Measurements from ENCODE around the gene TRMT1.
"Not testable (repeated sequence)": the region's sequence is repeated elsewhere in the genome, so short reads cannot be mapped to it uniquely, and the experiment has no call there.

Gene TRMT1

DNA sequence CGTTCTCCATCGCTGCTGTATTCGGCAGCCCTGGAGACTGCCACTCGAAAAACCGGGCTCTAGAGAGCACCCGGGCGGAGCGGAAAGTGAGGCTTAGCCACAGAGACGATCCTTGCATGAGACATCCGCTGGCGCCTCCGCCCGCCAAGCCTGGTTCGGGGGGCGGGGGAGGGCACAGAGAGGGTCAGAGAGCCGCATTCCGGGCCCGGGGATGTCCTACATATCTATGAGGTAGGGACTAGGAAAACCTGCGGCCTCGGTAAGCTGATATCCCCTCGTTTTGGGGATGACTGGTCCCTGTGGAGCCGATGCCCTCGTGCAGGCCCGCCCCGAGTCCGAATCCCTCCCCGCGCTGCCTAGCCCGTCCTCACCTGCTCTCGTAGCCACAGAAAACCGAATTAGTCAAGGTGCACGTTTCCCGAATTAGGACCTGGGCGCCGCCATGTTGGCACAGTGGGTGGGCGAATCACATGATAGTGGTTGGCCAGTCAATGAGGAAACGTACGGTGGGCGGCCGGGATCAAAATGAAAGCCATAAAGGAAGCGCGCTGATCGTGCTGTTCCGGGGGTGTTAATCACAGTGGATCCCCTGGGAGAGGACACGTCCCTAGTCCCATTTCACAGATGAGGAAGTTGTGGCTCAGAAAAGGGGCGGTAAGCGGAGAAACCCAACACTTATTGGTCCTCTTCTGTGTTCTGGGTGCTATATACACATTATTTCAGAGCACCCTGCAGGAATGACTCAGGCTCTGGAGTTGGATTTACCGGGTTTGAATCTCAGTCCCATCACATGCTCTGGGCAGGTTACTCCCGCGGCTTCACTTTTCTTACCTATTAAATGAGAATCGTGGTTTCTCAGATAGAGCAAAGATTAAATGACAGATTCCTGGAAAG lies at the start of gene TRMT1:
Gene TRMT1 (minus strand): TSS at position 459 of the 894 bp plus-strand sequence. CDS start 341 bp downstream, at position 118.
- DNase-seq: peak; percentile 84

DNA sequence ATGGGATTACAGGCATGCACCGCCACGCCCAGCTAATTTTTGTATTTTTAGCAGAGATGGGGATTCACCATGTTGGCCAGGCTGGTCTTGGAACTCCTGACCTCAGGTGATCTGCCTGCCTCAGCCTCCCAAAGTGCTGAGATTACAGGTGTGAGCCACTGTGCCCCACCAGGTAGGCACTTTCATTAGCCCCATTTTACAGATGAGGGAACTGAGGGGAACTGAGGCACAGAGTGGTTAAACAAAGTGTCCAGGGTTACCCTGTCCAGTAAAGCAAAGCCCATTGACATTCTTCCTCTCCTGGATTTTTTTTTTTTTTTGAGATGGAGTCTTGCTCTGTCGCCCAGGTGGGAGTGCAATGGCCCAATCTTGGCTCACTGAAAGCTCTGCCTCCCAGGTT lies 49.6 kb upstream of the TRMT1 start:
- not testable (repeated sequence) for DNase-seq

DNA sequence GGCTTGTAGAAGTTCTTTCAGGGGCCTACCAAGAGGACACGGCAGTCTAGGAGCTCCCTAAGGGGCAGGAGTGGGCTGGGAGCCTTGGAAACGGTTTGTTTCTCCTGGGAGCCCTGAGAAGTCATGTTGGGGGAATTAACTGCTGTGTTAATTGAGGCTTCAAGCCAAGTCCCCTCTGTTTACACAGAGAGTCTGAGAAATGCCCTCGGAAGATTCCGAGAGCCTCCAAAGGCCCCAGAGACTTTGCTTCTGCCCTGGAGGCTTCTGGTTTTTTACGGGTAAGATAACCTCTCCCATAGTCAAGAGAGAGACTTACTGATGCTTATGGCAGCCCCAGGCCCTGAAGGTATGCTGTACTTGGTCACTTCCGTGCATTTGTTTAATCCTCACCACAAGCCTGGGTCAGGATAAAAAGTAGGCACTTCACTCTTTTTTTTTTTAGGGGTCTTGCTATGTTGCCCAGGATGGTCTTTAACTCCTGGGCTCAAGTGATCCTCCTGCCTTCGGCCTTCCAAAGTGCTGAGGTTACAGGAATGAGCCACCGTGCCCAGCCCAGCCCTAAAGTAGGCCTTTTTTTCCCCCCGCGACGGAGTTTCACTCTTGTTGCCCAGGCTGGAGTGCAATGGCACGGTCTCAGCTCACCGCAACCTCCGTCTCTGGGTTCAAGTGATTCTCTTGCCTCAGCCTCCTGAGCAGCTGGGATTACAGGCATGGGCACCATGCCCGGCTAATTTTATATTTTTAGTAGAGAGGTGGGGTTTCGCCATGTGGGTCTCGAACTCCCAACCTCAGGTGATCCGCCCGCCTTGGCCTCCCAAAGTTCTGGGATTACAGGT lies 48.8 kb upstream of the TRMT1 start:
- DNase-seq: no peak

DNA sequence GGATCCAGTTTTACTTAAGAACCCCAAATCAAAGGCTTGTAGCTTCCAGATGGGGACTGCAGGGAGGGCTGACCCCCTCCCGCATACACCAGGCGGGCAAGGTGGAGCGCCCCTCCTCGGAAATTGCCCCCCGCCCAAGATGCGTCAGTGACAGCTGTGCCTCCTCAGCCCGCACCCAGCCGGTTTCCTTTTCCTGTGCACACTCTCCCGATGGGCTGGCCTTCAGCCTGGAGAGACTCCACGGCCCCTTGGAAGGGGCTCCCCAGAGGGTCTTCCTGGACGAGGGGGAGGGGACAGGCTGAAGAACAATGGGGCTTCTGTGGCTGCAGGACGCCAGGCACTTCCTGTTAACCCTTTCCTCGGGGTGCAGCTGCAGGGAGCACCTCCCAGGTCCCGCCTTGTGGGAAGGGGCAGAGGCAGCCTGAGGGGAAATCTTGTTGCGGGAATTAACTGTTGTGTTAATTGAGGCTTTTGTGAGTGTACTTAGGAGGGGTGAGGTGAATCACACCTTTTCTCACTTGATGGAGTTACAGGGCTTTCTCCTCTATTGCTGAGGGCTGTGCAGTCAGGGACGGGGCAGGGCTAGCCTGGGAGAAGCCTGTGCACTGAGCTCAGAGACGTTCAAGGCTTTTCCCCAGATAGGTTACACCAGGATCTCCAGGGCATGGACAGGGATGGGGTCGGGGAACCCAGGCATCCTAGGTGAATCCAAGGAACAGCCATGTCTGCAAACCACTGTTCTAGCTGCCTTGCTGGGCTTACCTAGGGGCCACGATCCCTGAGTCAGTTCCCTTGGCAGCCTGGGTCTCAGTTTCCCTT lies 48.0 kb upstream of the TRMT1 start:
- DNase-seq: peak; percentile 38

DNA sequence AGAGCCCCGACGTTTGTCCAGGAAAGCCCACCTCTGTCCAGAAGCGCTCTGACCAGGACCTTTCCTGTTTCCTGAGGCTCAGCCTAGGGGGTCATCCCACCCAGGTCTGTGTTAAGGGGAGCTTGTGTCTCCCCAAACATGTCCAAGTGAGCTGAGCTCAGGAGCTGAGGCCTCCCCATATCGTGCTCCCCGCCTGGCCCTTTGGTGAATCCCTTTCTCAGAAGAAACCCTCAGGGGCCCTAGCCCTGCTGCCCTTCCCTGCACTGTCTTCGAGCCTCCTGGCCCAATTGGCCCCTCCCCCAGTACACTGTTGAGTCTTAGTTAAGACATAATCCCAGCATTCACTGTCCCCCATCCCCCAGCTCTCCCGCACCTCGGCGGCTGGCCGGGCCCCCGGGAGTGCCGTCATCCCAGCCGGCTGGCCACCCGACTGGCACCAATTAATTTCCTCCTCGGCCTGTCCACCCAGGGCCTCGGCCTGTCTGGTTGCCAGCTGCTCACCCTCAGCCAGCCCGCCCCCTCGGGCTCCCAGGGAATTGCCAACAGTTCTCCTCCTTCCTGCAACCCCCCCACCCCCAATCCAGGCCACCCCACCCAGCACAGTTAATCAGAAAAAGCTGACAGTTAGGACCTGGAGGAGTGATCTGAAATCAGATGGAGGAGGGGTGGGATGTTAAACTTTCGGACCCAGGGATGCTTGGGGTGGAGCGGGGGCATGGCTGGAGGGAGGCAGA lies 47.2 kb upstream of the TRMT1 start:
- peak; percentile 40 for DNase-seq

DNA sequence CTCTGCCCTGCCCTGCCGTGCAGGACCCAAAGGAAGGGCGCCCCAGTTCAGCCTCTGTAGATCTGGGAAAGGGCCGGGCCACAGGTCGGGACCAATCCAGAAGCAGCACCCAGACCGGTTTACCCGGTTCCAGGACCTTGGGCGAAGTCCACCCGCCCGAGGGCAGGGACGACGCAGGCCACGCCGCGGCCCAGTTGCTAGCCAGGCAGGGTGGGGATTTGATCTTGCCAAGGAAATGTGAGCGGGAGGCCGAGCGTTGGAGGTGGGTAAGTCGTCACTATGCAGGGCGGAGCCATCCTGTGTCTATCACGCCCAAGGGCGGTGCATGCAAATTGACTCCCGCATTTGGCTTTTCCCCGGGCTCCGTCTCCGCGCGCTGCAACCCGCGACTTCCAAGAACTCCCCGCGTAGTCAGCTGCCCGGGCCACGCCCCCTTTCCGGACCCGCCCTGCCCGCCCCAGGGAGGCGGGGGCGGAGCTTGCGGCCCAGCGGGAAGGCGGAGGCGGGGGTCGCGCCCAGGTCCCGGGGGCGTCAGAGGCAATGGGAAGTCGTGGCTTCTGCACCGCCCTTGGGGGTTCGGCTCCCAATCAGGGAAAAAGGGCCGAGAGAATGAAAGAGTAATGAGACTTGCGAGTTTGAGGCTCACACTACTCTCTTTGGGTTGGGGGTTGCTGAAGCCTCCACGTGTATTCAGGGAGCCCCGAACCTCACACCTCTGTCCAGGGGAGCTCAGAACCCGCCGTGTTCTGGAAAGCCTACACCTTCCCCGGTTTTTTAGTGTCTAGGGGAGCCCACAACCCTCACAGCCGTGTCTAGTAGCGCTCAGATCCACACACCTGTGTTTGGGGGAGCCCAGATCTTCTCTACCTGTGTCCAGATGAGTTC lies 46.4 kb upstream of the TRMT1 start:
- DNase-seq: peak; percentile 94

DNA sequence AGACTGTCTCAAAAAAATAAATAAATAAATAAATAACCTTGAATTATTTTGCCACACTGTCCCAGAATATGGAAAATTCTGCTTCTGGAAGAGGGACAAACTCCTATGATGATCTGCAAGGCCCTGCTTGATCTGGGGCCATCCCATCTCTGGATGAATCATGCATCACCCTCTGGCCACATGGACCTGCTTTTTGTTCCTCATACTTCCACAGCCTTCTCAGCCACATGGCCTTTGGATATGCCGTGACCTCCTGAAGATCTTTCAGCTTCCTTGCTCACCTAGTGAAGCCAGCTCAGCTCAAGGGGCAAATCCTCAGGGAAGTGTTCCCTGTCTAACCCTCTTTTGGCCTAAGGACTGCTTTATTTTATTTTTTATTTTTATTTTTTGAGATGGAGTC lies 44.0 kb upstream of the TRMT1 start:
- DNase-seq: no peak

DNA sequence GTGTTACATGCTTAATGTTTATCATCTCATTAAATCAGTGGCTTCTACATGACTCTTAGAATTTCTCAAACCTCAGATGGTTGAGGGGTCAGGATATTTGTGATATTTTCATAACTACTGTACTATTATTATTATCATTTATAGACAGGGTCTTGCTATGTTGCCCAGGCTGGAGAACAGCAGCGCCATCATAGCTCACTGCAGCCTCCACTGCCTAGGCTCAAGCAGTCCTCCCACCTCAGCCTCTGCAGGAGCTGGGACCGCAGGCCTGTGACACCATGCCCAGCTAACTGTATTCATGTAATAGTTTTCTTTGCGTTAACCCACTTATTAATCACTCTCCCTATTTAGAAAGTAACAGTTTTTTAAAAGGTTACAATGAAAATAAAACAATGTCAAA lies 43.2 kb upstream of the TRMT1 start:
- DNase-seq: no peak

DNA sequence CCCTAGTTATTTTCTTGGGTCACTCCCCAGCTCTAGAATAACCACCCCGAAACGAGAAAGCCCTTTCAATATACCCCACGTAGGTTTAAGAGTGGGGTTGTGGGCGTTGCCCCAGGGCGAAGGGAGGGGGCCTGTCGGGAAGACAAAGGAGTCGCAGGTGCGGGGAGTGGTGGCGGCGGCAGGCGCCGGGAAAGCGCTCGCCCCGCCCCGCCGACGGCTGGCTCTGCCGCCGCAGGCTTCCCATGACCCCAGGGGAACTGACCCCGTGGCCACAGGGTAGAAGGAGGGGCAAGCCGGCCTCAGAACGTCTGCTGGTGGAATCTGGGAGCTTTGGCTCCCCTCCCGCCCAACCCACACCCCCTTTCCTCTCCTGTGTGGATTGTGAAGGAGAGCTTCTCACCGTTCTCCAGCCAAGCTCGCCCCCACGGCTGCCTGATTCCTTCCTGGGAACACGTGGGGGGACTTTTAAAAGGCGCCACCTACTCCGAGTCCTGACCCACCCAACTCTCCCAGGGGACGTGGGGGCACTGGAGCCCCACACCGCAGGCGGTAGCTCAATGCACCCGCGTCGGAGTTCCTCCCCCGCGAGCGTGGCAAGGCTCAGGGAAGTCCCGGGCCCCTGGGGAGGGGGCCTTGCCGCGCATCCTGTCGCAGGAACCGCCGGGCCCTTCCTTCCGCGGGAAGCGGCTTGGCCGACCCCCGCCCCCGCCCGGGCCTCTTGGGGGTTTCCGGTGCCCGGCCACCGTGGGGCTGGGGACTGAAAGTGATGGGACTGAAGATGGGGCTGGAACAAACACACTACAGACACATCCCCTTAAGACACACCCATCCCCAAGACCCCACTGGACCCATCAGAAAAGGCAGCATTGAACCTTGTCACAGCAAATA lies 39.2 kb upstream of the TRMT1 start:
- DNase-seq: peak; percentile 88

DNA sequence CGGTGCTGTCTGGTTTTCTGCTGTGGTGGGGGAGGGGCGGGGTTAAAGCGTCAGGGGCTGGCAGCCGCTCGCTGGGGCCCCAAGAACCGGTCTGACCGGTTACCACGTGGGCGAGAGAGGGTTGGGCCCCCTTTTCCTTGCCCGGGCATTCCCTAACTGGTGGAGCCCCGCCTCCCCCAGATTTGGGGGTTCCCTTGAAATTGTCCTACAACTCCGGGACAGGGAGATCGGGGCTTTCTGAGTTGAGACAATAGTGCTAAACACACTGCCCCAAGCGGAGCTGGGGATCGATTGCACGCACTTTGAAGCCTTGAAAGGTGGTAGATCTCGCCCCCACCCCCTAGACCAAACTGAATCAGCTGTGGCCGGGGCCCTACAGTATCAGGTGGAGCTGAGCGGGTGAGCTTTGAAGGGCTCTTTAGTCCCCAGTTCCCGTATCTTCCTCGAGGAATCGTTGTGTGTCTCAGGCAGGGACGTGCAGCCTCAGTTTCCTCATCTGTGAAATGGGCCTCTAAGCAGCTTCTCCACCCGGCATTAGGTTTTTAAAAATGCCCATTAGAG lies 38.5 kb upstream of the TRMT1 start:
- peak; percentile 27 for DNase-seq

DNA sequence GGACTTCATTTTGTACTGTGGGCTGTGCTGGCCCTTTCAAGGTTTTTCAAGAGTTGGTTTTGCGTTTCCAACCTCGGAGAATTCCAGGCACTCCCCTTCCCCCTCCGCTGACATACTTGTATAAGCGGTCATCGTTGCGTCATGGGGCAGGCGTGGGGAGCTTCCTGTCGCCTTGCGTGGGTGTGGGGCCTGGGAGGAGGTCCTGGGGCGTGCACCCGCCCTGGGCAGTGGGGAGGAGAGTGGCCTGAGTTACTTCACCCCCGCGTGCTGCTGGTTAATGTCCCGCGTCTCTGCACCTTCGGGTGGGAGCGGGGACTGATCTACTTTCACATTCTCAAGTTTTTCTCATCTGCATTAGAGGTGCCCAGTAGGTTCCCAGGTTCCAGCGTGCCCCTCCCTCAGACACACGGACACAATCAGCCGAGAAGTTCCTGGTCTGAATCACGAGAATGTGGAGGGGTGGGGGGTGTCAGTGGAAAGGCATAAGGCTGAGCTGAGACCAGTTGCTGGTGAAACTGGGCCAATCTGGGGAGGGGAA lies 37.8 kb upstream of the TRMT1 start:
- DNase-seq: peak; percentile 36

DNA sequence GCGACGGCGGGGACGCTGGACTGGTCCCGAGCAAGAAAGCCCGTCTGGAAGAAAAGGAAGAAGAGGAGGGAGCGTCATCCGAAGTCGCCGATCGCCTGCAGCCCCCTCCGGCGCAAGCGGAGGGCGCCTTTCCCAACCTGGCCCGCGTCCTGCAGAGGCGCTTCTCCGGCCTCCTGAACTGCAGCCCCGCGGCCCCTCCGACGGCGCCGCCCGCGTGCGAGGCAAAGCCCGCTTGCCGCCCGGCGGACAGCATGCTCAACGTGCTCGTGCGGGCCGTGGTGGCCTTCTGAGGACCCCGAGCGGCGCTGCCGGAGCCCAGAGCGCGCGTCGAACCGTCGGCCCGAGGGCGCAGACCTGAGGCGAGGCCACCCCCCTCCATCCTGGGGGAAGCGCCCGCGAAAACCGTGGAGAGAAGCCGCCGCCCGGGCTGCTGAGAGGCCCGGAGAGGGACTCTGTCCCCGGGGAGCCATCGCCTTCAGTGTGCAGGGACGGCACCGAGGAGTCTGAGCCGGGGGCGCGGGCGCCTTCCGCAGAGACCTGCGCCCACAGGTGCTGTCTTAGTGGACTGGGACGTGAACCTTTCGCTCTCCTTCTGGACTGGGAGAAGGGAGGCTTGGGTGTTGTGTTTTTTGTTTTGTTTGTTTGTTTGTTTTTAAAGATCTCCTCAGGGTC lies 37.2 kb upstream of the TRMT1 start:
- DNase-seq: no peak

DNA sequence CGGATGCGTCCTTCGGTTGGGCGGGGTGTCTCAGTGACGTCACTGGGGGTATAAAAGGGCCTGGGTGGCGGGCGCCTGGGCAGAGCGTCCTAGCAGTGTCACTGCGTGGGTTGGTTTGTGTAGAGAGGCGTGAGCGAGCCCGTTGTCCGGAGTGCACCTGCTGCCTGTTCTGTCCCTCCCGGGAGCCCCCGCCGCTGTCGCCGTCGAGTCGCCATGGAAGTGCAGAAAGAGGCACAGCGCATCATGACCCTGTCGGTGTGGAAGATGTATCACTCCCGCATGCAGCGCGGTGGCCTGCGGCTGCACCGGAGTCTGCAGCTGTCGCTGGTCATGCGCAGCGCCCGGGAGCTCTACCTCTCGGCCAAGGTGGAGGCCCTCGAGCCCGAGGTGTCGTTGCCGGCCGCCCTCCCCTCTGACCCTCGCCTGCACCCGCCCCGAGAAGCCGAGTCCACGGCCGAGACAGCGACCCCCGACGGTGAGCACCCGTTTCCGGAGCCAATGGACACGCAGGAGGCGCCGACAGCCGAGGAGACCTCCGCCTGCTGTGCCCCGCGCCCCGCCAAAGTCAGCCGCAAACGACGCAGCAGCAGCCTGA lies 36.5 kb upstream of the TRMT1 start:
- peak; percentile 80 for DNase-seq

DNA sequence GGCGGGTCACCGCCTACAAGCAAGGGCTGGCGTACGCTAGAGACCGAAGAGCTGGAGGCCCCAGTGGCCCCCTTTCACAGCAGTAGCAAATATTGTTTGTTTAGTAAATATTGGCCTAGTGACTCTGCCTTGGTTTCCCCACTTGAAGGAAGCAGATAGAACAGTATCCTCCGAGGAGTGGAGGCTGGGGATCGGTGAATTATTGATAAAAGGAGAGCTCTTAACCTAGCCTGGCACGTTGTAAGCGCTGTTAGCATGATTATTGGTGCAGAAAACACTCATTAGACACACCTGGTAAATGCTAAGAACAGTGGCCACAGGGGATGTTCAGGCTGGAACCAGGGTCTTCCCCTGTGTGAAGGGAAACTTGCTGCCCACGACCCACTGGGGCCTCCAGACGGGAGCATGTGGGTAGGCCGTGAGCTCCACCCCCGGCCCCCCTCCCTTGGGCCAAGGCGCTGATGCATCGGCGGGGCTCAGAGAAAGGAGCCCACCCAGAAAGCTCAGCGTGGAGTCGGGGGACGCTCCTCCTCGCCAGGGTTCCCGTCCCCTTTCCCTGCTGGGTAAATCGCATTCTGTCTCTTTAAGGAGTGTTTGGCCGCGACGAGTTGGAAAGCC lies 35.9 kb upstream of the TRMT1 start:
- no peak for DNase-seq

DNA sequence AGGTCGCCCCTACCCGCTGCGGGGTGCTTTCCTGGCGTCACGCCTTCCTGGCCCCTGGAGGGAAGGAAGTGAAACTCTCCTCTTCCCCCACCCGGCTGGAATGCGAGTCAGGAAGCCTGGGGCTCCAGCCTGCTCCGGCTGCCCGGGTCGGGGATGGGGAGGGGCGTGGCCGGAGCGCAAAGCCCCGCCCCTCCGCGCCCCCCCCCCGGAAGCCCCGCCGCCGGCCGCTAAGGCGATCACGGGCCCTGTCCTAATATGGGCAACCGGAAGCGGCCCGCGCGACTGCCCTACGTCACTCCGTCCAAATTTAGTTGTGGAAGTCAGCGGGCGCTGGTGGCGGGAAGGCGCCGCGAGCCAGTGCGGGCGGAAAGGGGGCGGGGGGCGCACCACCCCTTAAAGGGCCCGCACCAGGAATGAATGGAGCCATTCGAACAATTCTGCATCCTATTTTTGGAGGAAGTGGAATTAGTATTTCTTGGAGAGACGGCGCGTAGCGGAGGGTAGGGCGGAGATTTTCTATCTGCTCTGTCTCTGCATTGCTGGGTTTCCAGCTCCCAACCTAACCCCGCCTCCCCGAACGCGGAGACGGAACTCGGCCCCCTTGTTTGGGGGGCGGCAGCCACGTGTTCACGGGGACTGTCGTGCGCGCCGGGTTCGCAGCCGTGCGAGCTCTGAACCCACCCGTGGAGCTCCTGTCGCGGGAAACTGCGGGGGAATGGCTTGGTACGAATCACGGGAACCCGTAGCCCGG lies 35.2 kb upstream of the TRMT1 start:
- peak; percentile 91 for DNase-seq

DNA sequence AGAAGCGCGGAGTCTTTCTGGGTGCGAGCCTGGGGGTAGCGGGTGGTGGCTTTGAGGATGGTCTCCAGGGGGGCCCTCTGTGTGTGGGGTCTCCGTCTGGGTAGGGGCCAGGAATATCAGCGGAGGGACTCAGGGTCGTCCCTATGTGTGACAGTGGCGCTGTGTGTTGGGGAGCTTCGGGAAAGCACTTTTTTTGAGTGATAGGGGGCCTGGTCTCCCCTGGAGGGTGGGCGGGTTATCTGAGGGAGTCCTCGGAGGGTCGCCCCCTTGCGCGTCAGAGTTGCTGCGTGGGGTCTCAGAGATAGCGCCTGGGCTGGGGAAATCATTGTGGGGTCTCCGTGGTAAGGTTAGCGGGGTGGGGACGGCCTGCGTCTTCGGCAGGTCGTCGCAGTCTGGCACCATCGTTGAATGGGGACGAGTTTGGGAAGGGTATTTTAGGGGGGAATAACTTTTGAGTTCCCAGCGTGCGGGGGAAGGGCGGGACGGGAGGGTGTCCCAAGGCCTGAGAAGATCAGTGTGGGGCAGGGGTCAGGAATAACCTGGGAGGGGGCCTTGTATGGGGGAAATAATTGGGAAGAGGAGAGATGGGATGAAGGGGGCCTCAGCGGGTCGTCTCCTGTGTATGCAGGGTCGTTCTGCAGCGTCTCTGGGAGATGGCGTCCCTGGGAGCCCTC lies 34.5 kb upstream of the TRMT1 start:
- no peak for DNase-seq
